ENCODE results near the gene THSD1. TPM values are rescaled to one million over a fixed set of nuclear protein-coding genes. Genes with fewer than 3 reads are reported as not detected.

Gene THSD1
- total RNA-seq = 1 to 10 TPM in 1 of 2 donors, under 1 TPM in 1; 0.79 to 1.8 TPM

- Histone ChIP-seq H3K4me1 (peaks cover 5% of the 10 kb centered on the region), H3K36me3 (no peaks in the 10 kb centered on the region), H3K4me3 (peak within 1 kb of the TSS; percentile 30), H3K9me3 (no peaks in the 10 kb centered on the region), H3K27me3 (peaks cover 13% of the 10 kb centered on the region), H3K27ac (no peak within 1 kb of the TSS), H3K9ac (ENCODE audit: low read depth in 2 of 2, low read length in 2 of 2) (peak within 1 kb of the TSS in 1 of 2 donors; percentile 69)
- intact Hi-C loops (cut with DNase I) = no loop called here
- peak; percentile 38 for DNase-seq
- no peak for TF ChIP-seq CTCF (IDR thresholded peaks at IDR 0.05)
Measured at GRCh38 chr13:52405767-52406494, at the start of gene THSD1. TSS of gene THSD1 (minus strand) at chr13:52406172. CDS start at chr13:52402600, 3,572 bp downstream.

GRCh38 chr13:52455677-52456041, 49.7 kb upstream of the THSD1 start:
- intact Hi-C loops (cut with DNase I) = no loop called here
- H3K4me1 ChIP-seq = peaks cover 6% of the 10 kb centered on the region
- no peaks in the 10 kb centered on the region for H3K9me3 ChIP-seq
- peak overlapping the region; percentile 73 to 79 for H3K9ac ChIP-seq (ENCODE audit: low read depth in 2 of 2, low read length in 2 of 2)
- peak overlapping the region; percentile 93 for H3K27ac ChIP-seq
- no peaks in the 10 kb centered on the region for H3K36me3 ChIP-seq
- no peak for TF ChIP-seq CTCF (IDR thresholded peaks at IDR 0.05)
- DNase-seq = peak; percentile 77
- H3K27me3 ChIP-seq = no peaks in the 10 kb centered on the region
- H3K4me3 ChIP-seq = peak overlapping the region; percentile 80

- Histone ChIP-seq H3K9me3 (no peaks in the 10 kb centered on the region), H3K4me3 (peak within 1 kb of the TSS; percentile 80), H3K27ac (peak within 1 kb of the TSS; percentile 93), H3K36me3 (no peaks in the 10 kb centered on the region), H3K9ac (ENCODE audit: low read depth in 2 of 2, low read length in 2 of 2) (peak within 1 kb of the TSS; percentile 73 to 79), H3K4me1 (peaks cover 6% of the 10 kb centered on the region), H3K27me3 (no peaks in the 10 kb centered on the region)
- intact Hi-C loops (cut with DNase I) = no loop called here
- no peak for TF ChIP-seq CTCF (IDR thresholded peaks at IDR 0.05)
- peak; percentile 96 for DNase-seq
Measured at GRCh38 chr13:52454820-52455676, 49.1 kb upstream of the THSD1 start, which contains the start of gene CKAP2. TSS of gene CKAP2 (plus strand) at chr13:52455478. CDS start at chr13:52455557, 79 bp downstream.

- TF ChIP-seq CTCF (IDR thresholded peaks at IDR 0.05) = no peak
- Histone ChIP-seq H3K9ac (ENCODE audit: low read depth in 2 of 2, low read length in 2 of 2) (peak overlapping the region; percentile 48 to 79), H3K4me3 (peak overlapping the region; percentile 80), H3K4me1 (peaks cover 6% of the 10 kb centered on the region), H3K27ac (peak overlapping the region; percentile 93), H3K27me3 (no peaks in the 10 kb centered on the region), H3K9me3 (no peaks in the 10 kb centered on the region), H3K36me3 (no peaks in the 10 kb centered on the region)
- intact Hi-C loops (cut with DNase I) = no loop called here
- peak; percentile 45 for DNase-seq
Measured at GRCh38 chr13:52454459-52454819, 48.5 kb upstream of the THSD1 start.

GRCh38 chr13:52452470-52452869, 46.5 kb upstream of the THSD1 start:
- no peaks in the 10 kb centered on the region for H3K9me3 ChIP-seq
- no peak overlapping the region for H3K27ac ChIP-seq
- intact Hi-C loops (cut with DNase I) = no loop called here
- no peak overlapping the region for H3K4me3 ChIP-seq
- TF ChIP-seq CTCF (IDR thresholded peaks at IDR 0.05) = no peak
- H3K36me3 ChIP-seq = no peaks in the 10 kb centered on the region
- peaks cover 12% of the 10 kb centered on the region for H3K4me1 ChIP-seq
- no peaks in the 10 kb centered on the region for H3K27me3 ChIP-seq
- no peak for DNase-seq
- H3K9ac ChIP-seq (ENCODE audit: low read depth in 2 of 2, low read length in 2 of 2) = no peak overlapping the region
